ENCODE measurements around the gene PPP1R15B. TPM values are rescaled to one million over a fixed set of nuclear protein-coding genes. Genes with fewer than 3 reads are reported as not detected.
A peak's percentile ranks its signal among the peaks of the same experiment; 100 is the strongest.

Gene PPP1R15B
- total RNA-seq, 4 donors from 2014 or later: 44.4 to 53.2 (median 50.9) TPM

DNA sequence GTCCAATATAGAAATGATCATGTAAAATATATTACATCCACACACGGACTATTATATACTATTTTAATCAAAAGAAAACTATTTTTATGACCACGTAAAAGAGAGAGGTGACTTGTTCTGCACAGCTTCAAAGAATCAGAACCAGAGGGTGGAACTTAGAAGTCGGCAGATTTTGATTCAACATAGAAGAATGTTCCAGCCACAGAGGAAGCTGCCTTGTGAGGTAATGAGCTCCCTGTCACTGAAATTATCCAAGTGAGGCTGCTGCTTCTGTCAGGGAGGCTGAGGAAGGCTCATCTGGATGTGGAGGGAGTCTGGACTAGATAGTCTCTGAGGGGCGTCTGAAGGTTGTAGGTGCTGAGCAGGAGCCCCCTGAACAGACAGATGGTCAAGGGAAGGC lies 54.6 kb downstream of the PPP1R15B start:
- no peaks in the 10 kb centered on the region for H3K36me3 ChIP-seq
- no peak overlapping the region for H3K4me3 ChIP-seq
- no peak for ATAC-seq
- no peak for TF ChIP-seq EP300 (IDR thresholded peaks at IDR 0.05)
- TF ChIP-seq, protein P1, sequence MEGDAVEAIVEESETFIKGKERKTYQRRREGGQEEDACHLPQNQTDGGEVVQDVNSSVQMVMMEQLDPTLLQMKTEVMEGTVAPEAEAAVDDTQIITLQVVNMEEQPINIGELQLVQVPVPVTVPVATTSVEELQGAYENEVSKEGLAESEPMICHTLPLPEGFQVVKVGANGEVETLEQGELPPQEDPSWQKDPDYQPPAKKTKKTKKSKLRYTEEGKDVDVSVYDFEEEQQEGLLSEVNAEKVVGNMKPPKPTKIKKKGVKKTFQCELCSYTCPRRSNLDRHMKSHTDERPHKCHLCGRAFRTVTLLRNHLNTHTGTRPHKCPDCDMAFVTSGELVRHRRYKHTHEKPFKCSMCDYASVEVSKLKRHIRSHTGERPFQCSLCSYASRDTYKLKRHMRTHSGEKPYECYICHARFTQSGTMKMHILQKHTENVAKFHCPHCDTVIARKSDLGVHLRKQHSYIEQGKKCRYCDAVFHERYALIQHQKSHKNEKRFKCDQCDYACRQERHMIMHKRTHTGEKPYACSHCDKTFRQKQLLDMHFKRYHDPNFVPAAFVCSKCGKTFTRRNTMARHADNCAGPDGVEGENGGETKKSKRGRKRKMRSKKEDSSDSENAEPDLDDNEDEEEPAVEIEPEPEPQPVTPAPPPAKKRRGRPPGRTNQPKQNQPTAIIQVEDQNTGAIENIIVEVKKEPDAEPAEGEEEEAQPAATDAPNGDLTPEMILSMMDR (IDR thresholded peaks at IDR 0.05): no peak
- no peak for TF ChIP-seq POLR2AphosphoS5 (IDR thresholded peaks at IDR 0.05)
- TF ChIP-seq POLR2A (IDR thresholded peaks at IDR 0.05): no peak
- H3K27ac ChIP-seq: peak overlapping the region in 2 of 4 donors; percentile 47 to 54
- H3K4me1 ChIP-seq: peaks cover 0 to 23% (median 6%) of the 10 kb centered on the region in 3 donors
- peaks cover 55% of the 10 kb centered on the region for H3K27me3 ChIP-seq
- H3K9me3 ChIP-seq: no peaks in the 10 kb centered on the region
- WGBS, 2 donors (ENCODE audit: low coverage in 1 of 2): 56 to 81% methylated on average over 4 of the region's 4 CpGs

DNA sequence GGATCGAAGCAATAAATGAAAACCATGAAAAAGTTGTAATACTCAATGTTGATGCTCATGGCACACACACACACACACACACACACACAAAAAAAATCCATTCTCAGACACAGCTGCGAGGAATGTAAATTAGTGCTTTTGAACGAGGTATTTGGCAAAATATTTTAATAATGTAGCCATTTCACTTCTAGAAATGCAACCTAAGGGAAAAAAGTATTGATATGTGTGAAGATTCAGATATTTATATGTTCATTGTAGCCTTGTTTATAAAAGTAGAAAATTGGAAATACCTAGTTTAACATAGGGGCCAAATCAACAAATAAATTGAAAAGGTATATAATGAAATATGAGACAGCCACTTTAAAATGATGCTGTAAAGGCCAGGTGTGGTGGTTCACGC lies 55.7 kb downstream of the PPP1R15B start:
- H3K27me3 ChIP-seq: peaks cover 52% of the 10 kb centered on the region
- no peak for ATAC-seq
- H3K36me3 ChIP-seq: no peaks in the 10 kb centered on the region
- H3K4me1 ChIP-seq: peaks cover 0 to 28% (median 10%) of the 10 kb centered on the region in 3 donors
- WGBS, 2 donors (ENCODE audit: low coverage in 1 of 2): 74 to 86% methylated on average over 4 of the region's 4 CpGs
- TF ChIP-seq POLR2AphosphoS5 (IDR thresholded peaks at IDR 0.05): no peak
- no peak for TF ChIP-seq POLR2A (IDR thresholded peaks at IDR 0.05)
- TF ChIP-seq EP300 (IDR thresholded peaks at IDR 0.05): no peak
- TF ChIP-seq, protein P1 (IDR thresholded peaks at IDR 0.05): no peak
- H3K27ac ChIP-seq: no peak overlapping the region
- H3K9me3 ChIP-seq: no peaks in the 10 kb centered on the region
- no peak overlapping the region for H3K4me3 ChIP-seq

GRCh38 chr1:204354579-204354978 lies 57.0 kb downstream of the PPP1R15B start:
- TF ChIP-seq, protein P1 (IDR thresholded peaks at IDR 0.05): no peak
- TF ChIP-seq POLR2A (IDR thresholded peaks at IDR 0.05) (no peak), POLR2AphosphoS5 (IDR thresholded peaks at IDR 0.05) (no peak), EP300 (IDR thresholded peaks at IDR 0.05) (no peak)
- H3K4me1 ChIP-seq: peaks cover 0 to 34% (median 8%) of the 10 kb centered on the region in 3 donors
- 66 to 73% methylated on average over 5 to 6 of the region's 6 CpGs for WGBS, 2 donors (ENCODE audit: low coverage in 1 of 2)
- H3K27me3 ChIP-seq: peaks cover 57% of the 10 kb centered on the region
- H3K4me3 ChIP-seq: no peak overlapping the region
- H3K36me3 ChIP-seq: no peaks in the 10 kb centered on the region
- no peak for ATAC-seq
- no peak overlapping the region for H3K27ac ChIP-seq
- no peaks in the 10 kb centered on the region for H3K9me3 ChIP-seq

Small RNA genes lying within 50 kb of the gene (small RNA-seq; reads per million reads assigned to genes)
- 0 reads per million in 4 donors for gene AL606489.2

Other genes with a start within 250 kb of the PPP1R15B start
- not detected for gene REN, start 245.5 kb downstream of the PPP1R15B start, total RNA-seq
- not detected for gene KISS1, start 215.3 kb downstream of the PPP1R15B start, total RNA-seq
- gene GOLT1A, start 197.8 kb downstream of the PPP1R15B start, total RNA-seq: 1 to 10 TPM in 1 of 4 donors, not detected in 3; 1.1 TPM
- 10 to 100 TPM in 2 of 4 donors, 1 to 10 TPM in 2; 8.7 to 17.8 (median 11.4) TPM for gene PLEKHA6, start 51.9 kb downstream of the PPP1R15B start, total RNA-seq
- gene PIK3C2B, start 83.0 kb upstream of the PPP1R15B start, total RNA-seq: 10 to 100 TPM in 3 of 4 donors, 1 to 10 TPM in 1; 7.9 to 18.2 (median 16.1) TPM
- 10 to 100 TPM; 24.3 to 74.1 (median 37.9) TPM for gene MDM4, start 104.6 kb upstream of the PPP1R15B start, total RNA-seq

Data from gastroesophageal sphincter (tissue), 4 donors.